NCI-H345 treated with DMSO at 0.1 percent for 48 hours (cell line): Measurements from ENCODE around the gene MALRD1.

ENCODE experiments used
- DNase-seq: peaks from one replicate; lab custom pipeline; 2025; ENCODE audit not compliant: unreplicated experiment; lab: John Stamatoyannopoulos, UW

The MALRD1 gene

GRCh38 chr10:19107406-19107805 lies 58.8 kb downstream of the MALRD1 start:
- DNase-seq = no peak

DNA sequence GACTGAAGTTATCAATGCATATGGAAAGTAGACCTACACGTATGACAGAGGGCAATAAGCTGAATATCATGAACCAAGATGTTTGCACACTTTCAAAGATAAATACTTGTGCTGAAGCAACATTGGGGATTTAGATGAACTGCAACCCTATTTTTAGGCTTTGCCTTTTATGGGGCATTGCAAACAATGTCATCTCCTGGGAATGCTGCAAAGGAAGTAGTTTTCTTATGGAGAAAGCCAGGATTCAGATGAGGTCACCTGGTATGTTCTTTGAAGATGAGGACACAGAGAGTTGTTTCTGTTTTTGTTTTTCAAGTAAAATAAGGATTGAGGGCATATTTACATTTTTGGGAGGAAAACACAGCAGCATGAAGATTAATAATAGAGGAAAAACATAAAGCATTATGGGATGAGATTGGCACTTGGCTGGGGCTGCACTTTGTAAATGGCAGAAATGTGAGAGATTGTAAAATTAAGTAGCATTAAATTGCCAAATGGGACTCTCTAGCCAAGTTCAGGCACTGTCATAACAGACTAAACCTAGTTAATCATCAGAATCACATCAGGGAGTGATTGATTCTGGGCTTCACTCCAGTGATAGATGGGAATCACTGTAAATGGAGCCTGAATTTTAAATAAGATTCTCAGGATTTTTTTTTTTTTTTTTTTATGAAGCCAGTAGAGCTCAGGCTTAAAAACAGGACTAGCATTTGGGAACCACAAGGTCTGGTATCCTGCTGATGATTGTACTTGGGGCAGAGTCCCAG lies 63.1 kb downstream of the MALRD1 start:
- DNase-seq = no peak

DNA sequence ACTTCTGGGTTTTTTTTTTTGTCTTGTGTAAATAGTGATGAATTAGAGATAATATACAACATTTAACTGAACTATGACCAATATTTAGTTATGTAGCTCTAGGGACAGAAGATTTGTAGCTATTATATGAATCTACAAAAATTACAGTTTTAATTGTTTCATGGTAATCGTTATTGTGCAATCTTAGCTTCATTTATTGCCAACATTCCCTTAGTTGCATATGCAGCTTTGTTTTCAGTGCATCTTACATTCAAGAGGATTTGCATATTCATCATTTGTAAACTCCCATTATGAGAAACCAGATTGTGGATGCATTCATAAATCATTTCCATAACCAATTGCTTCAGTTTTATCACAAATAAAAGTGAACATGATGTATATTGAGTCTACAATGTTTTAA lies 68.8 kb downstream of the MALRD1 start:
- DNase-seq = no peak

DNA sequence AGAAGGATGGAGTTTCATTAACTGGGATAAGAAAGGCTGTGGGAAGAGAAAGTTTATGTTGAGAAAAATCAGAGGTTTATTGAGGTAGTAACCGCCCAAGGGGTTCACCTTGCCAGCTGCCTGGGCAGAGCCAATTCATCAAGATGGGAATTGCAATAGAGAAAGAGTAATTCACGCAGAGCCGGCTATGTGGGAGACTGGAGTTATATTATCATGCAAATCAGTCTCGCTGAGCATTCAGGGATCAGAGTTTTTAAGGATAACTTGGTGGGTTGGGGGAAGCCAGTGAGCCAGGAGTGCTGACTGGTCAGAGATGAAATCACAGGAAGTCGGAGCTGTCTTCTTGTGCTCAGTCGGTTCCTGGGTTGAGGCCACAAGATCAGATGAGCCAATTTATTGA lies 70.6 kb downstream of the MALRD1 start:
- DNase-seq = no peak

DNA sequence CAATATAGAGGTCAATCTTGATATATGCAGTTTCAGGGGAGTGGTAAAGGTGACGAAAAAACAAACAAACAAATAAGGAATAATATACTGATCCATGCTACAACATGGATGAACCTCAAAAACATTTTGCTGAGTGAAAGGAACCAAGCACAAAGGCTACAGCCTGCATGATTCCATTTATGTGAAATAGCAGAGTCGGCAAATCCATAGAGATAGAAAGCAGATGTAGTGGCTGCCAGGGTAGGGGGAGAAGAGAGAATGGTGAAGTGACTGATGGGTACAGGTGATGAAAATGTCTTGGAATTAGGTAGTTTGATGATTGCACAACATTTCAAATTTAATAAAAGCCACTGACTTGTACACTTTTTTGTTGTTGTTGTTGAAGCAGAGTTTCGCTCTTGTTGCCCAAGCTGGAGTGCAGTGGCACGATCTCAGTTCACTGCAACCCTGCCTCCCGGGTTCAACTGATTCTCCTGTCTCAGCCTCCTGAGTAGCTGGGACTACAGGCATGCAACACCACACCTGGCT lies 71.8 kb downstream of the MALRD1 start:
- DNase-seq = no peak

- no peak for DNase-seq
Observed at GRCh38 chr10:19133992-19134391, 85.4 kb downstream of the MALRD1 start.

GRCh38 chr10:19142967-19143366 lies 94.4 kb downstream of the MALRD1 start:
- DNase-seq = no peak

DNA sequence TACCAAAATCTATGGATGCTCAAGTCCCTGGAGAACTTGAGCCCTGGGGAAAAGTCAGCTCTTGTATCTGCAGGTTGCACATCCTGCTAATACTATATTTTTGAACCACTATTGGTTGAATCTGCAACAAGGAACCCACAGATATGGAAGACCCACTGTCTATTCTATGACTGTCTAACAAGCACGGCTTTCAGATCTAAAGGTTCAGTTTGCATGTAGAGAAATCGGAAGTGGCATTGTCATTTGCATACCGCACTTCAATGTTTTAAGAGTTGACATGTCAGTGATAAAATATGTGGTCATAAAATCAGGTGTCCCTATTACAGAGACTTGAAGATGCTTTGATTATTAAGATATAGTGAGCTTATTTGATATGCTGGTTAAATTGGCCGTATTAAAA lies 95.6 kb downstream of the MALRD1 start:
- DNase-seq = no peak

DNA sequence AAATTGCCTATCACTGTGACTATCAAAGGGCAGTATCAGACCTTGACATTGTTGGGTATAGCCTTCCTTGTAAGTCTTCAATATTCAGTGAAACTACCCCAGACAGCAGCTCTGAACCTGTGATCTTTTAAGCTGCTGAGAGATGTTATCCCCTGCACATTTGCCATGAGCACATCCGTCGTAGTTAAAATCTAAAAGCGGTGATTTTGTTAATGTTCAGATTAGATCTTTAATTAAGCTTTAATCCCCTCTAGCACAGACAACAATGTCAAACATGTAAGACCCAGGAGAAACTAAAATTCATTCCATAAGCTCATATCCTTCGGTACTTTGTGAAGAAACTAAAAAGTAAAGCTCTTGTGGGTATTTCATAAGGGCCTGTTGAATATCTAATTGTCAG lies 105.8 kb downstream of the MALRD1 start:
- no peak for DNase-seq

GRCh38 chr10:19158358-19158757 lies 109.8 kb downstream of the MALRD1 start:
- no peak for DNase-seq

DNA sequence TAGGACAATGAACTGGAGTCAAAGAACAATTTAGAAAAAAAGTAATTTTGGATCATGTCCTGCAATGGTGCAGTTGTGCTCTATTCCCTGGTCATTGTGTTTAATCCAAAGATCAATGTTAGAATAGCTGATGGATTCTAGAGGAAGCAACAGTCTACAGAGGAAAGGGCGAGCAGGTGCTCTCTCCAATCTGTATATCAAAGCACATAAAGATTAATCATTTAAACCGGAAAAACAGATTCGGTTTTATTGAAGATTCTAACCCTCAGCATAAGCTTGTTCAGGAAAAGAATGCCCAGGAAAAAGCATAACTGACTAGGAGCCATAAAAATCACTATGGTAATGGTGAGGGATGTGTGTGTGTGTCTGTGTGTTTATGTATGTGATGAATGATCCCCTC lies 110.3 kb downstream of the MALRD1 start:
- DNase-seq = no peak

GRCh38 chr10:19164461-19164860 lies 115.9 kb downstream of the MALRD1 start:
- DNase-seq = no peak

DNA sequence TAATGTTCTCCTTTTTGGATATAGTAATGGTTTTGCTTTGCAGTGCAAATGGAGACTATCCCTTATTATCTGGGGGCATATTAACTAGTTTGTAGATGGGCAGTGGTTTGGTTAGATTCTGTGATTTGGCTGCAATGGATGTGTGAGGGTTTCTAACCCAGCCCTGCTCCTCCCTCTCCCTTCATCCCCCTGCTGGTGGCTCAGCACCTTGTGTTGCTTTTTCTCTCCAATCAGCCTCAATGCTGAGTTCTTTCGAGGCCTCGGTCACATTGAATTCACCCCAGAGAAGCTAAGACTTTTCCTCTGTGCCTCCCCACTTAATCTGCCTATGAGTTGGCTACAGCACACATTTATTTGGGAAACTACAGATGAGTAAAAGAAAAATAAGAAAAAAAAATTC lies 120.0 kb downstream of the MALRD1 start:
- no peak for DNase-seq

DNA sequence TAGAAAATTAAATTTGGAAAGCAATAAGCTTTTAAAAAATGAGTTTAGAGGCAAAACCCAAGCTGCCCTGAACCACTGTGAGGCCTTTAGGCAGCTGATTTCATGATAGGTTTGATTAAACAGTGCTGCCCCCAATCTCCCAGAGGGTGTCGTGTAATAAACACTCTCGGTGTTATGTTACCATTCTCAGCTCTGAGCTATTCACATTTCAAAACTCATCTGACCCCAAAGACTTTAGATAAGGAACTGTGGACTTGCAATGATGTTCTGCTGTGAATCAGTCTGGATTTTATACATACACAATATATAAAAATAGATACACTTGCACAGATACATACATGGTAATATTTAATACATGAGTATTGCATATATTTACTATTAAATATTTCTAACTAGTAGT lies 120.4 kb downstream of the MALRD1 start:
- DNase-seq = no peak

DNA sequence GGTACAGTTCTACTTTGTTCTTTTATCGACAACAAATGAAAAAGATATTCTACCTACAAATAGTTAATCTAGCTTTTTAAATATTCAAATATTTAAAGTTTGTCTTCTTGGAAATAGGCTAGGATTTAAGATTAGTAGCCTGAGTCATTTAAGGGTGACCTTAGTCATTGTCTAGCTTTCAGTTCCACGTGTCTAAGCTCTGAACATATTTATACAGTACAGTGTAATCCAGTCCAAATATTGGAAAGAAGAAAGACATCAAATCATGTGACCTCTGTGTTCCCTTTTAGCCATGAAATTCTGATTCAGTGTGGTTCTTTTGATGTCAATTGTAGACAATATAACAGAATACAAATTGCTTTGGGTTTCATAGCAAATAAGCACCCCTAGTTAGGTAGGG lies 121.1 kb downstream of the MALRD1 start:
- DNase-seq = no peak

- no peak for DNase-seq
Observed at GRCh38 chr10:19178675-19179074, 130.1 kb downstream of the MALRD1 start.

- DNase-seq = no peak
Observed at GRCh38 chr10:19184891-19185290, 136.3 kb downstream of the MALRD1 start.

DNA sequence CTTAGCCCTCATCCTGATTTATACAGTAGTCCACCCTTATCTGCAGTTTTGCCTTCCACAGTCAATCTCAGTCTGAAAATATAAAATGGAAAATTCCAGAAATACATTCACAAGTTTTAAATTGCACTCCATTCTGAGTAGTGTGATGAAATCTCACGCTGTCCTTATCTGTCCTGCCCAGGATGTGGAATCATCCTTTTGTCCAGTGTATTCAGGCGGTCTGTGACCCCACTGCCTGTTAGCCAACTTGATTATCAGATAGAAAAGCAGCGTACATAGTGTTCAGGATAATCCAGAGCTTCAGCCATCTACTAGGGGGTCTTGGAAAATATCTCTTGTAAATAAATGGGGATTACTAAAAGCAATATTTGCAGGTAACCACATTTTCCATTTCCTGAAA lies 146.3 kb downstream of the MALRD1 start:
- no peak for DNase-seq

DNA sequence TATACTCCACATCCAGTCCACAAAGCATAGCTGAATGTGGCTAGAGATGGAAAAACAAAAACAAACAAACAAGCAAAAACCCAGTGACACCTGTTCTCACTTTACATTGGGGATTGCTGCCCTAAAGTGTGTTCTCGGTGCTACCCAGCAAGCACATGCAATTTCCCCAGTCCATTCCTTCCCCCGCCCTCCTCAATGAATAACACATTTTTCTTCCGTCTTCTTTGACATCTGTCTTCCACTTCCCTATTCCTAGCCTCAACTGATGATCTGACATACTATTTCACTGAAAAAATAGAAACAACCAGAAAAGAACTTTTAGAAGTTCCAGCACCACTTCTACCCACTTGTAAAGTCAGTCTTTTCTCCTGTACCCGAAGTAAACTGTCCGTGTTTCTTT lies 147.1 kb downstream of the MALRD1 start:
- DNase-seq = no peak

- no peak for DNase-seq
Observed at GRCh38 chr10:19200211-19200610, 151.6 kb downstream of the MALRD1 start.

DNA sequence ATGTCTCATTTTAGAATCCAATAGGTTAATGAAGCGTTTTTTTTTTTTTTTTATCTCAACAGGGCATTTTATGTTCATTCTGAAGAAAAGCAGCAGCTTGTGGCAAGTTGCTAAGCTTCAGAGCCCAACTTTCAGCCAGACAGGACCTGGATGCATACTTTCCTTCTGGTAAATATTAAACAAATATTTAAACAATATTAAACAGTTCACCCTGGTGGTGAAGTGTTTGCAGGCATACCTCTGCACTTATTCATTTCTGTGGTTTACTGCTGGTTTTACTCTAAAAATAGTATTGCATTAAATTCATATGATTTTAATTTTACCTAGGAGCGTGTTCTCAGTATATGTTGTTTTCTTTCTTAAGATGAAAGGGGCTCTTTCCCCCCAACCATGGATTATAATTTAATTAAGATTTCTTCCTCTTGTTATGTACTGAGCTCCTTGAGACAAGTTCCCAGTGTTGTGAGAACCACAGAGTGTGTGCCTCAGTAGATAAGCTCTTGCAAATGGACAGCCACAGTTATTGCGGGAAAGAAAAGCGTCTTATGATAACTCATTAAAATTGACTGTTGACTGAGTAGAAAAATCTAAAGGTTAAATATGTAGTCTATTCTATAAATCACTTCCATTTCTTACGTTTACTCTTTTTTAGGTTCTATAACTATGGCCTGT lies 155.8 kb downstream of the MALRD1 start:
- no peak for DNase-seq

GRCh38 chr10:19209319-19209718 lies 160.7 kb downstream of the MALRD1 start:
- no peak for DNase-seq

GRCh38 chr10:19212590-19212989 lies 164.0 kb downstream of the MALRD1 start:
- DNase-seq = no peak
